Calu3 (cell line): ENCODE measurements around the gene NUFIP2. TPM values are rescaled to one million over a fixed set of nuclear protein-coding genes. Genes with fewer than 3 reads are reported as not detected.

Source experiments
- BruUV-seq: library from RNA; stranded (reverse); fragments of 400-500 nt; replicated peaks from 2 replicates; lab custom pipeline; 2021; lab: Mats Ljungman, UMichigan
- CTCF ChIA-PET: fragments of 300-600 bp; sonication (Branson Sonifier 250); formaldehyde crosslinking; loops from one replicate; lab custom pipeline; 2022; ENCODE audit warnings: antibody characterized with exemption; lab: Charles Lee
- DNase-seq: peaks from one replicate; pipeline ENCODE4 v3.0.0; 2022
- H3K27ac Mint-ChIP-seq: one replicate; pipeline ENCODE4 v1.8.0; 2022; ENCODE audit warnings: mixed read lengths; ENCODE audit not compliant: unreplicated experiment
- H3K27me3 Mint-ChIP-seq: one replicate; pipeline ENCODE4 v1.8.0; 2022; ENCODE audit warnings: mixed read lengths; ENCODE audit not compliant: unreplicated experiment
- H3K36me3 Mint-ChIP-seq: one replicate; pipeline ENCODE4 v1.8.0; 2022; ENCODE audit warnings: mild to moderate bottlenecking, moderate library complexity, mixed read lengths; ENCODE audit not compliant: insufficient read depth, unreplicated experiment
- H3K4me1 Mint-ChIP-seq: one replicate; pipeline ENCODE4 v1.8.0; 2022; ENCODE audit warnings: mild to moderate bottlenecking, low read depth, mixed read lengths; ENCODE audit not compliant: unreplicated experiment
- H3K4me3 Mint-ChIP-seq: one replicate; pipeline ENCODE4 v1.8.0; 2022; ENCODE audit warnings: mild to moderate bottlenecking, low read depth, moderate library complexity, mixed read lengths; ENCODE audit not compliant: unreplicated experiment
- H3K9me3 Mint-ChIP-seq: one replicate; pipeline ENCODE4 v1.8.0; 2022; ENCODE audit warnings: low read depth, mixed read lengths; ENCODE audit not compliant: unreplicated experiment
- intact Hi-C: fragments of 100-400 bp; cut with micrococcal nuclease; formaldehyde crosslinking; loops from one replicate; pipeline ENCODE4 v1.10.0; 2022; ENCODE audit not compliant: unreplicated experiment
- total RNA-seq: library from RNA; stranded (reverse); gene quantifications from 2 replicates; pipeline ENCODE4 v1.2.3, GENCODE V29; 2022
- TF ChIP-seq, protein P1 (sequence below): fragments of 200-600 bp; IDR thresholded peaks from one replicate; pipeline ENCODE4 v1.8.0; 2022; ENCODE audit warnings: antibody characterized with exemption; ENCODE audit not compliant: unreplicated experiment

The NUFIP2 gene
- total RNA-seq, 1 experiment from 2014 or later: 92.9 TPM

DNA sequence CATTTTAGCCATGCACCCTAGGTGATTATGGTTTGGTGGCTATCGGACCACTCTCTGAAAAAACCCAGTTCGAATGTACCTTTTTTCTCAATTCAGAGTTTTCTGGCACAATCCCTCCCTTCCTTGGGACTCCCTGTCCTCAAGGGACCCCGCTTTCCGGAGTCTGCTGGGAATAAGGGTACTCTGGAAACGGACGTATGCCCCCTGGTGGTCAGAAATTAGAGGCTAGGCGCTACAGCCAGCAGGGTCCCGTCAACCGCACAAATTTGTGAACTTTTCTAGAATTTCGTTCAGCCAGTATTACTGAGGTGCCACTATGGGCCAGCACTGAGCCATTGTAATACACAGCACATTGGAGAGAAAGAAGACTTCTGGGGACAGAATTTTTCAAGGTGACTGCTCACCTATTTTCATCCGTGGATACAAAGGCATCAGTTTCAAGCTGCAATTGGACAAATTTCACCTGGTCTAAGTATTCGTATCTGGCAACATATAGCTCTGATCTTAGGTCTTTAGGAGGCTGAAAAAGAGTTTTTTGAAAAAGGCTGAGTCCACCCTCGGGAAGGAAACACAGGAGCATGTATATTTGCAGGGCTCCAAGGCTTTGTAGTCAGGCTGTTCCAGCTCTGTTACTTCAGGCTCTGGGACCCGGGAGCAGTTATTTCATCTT lies 74.4 kb downstream of the NUFIP2 start:
- Mint-ChIP-seq H3K27ac (no peak overlapping the region), H3K27me3 (peaks cover 10% of the 10 kb centered on the region), H3K36me3 (peaks cover 4% of the 10 kb centered on the region), H3K9me3 (no peaks in the 10 kb centered on the region), H3K4me1 (peaks cover 8% of the 10 kb centered on the region), H3K4me3 (no peak overlapping the region)
- TF ChIP-seq, protein P1, sequence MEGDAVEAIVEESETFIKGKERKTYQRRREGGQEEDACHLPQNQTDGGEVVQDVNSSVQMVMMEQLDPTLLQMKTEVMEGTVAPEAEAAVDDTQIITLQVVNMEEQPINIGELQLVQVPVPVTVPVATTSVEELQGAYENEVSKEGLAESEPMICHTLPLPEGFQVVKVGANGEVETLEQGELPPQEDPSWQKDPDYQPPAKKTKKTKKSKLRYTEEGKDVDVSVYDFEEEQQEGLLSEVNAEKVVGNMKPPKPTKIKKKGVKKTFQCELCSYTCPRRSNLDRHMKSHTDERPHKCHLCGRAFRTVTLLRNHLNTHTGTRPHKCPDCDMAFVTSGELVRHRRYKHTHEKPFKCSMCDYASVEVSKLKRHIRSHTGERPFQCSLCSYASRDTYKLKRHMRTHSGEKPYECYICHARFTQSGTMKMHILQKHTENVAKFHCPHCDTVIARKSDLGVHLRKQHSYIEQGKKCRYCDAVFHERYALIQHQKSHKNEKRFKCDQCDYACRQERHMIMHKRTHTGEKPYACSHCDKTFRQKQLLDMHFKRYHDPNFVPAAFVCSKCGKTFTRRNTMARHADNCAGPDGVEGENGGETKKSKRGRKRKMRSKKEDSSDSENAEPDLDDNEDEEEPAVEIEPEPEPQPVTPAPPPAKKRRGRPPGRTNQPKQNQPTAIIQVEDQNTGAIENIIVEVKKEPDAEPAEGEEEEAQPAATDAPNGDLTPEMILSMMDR: peak; percentile 95
- CTCF ChIA-PET: interaction anchor here (0.6 to 3.5 kb wide), 8 partner anchors 16 to 254 kb away, joined by 3 to 28 read pairs (median 6); partner anchors contain the start of gene MYO18A
- intact Hi-C loops: loop anchor here (1.0 kb wide), 2 partner anchors 70 to 94 kb away; no protein-coding TSS in a partner anchor
- BruUV-seq: no TSS peak
- peak; percentile 90 for DNase-seq

DNA sequence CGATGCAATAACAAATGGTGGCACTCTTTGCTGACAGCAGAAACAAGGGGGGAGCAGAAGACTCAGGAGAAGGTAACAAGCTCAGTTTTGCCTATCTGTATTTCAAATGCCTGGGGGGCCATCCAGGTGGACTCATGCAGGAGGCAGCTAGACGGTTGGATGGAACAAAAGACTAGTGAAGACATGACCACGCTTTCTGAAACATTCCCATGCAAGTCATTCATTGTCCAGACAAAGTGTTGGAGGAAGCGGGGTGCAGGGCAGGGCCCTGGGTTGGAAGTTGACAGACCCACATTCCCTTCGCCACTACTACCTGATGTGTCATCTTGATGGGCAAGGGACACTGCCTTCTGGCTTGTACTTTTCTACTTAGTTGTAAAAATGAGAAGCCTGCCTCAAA lies 77.1 kb downstream of the NUFIP2 start:
- TF ChIP-seq, protein P1: no peak
- DNase-seq: no peak
- intact Hi-C loops: no loop called here

DNA sequence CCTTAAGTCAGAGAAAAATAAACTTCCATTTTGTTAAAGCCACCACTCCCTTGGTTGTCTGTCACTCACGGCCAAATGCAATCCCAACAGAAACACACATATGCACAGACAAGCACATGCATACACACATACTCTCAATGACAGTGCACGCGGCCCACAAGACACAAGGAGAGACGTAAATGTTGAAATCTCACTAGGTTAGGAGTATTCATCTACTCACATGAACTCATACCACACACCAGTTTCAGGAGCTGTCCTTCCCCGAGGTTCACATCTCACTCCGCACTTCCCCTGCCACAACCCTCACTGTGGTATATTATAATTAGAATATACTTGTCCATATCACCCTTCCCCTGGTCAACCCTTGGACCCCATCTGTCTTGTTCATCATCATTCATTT lies 77.8 kb downstream of the NUFIP2 start:
- no peak overlapping the region for H3K27ac Mint-ChIP-seq
- CTCF ChIA-PET: interaction anchor here (0.6 to 1.1 kb wide), 4 partner anchors 60 to 565 kb away, joined by 3 to 4 read pairs (median 3); no protein-coding TSS in a partner anchor
- no peak overlapping the region for H3K4me3 Mint-ChIP-seq
- intact Hi-C loops: no loop called here
- H3K36me3 Mint-ChIP-seq: no peaks in the 10 kb centered on the region
- BruUV-seq: no TSS peak
- TF ChIP-seq, protein P1: no peak
- no peaks in the 10 kb centered on the region for H3K9me3 Mint-ChIP-seq
- H3K4me1 Mint-ChIP-seq: peaks cover 8% of the 10 kb centered on the region
- peaks cover 10% of the 10 kb centered on the region for H3K27me3 Mint-ChIP-seq
- no peak for DNase-seq

More for the DNA sequence above, 77.1 kb downstream of the NUFIP2 start:
- Mint-ChIP-seq H3K27me3 (peaks cover 10% of the 10 kb centered on the region), H3K4me3 (no peak overlapping the region), H3K4me1 (peaks cover 8% of the 10 kb centered on the region), H3K36me3 (no peaks in the 10 kb centered on the region), H3K9me3 (no peaks in the 10 kb centered on the region), H3K27ac (no peak overlapping the region)
- CTCF ChIA-PET: interaction anchor here (0.6 to 1.1 kb wide), 3 partner anchors 60 to 93 kb away, joined by 3 to 4 read pairs (median 3); no protein-coding TSS in a partner anchor
- no TSS peak for BruUV-seq

DNA sequence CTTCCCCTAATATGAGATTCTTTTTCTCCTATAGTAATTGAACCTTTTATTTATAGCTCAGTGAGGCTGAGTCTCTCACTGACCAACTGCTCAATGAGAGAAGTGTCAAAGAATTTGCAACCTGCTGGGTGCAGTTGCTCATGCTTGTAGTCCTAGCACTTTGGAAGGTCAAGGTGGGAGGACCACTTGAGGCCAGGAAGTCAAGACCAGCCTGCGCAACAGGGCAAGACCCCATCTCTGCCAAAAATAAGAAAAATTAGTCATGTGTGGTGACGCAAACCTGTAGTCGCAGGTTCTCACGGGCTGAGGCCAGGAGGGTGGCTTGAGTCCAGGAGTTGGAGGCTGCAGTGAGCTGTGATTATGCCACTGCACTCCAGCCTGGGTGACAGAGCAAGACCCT lies 78.2 kb downstream of the NUFIP2 start:
- Mint-ChIP-seq H3K27ac (no peak overlapping the region), H3K36me3 (no peaks in the 10 kb centered on the region), H3K4me1 (peaks cover 8% of the 10 kb centered on the region), H3K4me3 (no peak overlapping the region), H3K9me3 (no peaks in the 10 kb centered on the region), H3K27me3 (peaks cover 10% of the 10 kb centered on the region)
- CTCF ChIA-PET: interaction anchor here (0.6 to 0.7 kb wide), 2 partner anchors 286 to 565 kb away, joined by 3 read pairs; no protein-coding TSS in a partner anchor
- TF ChIP-seq, protein P1: no peak
- intact Hi-C loops: no loop called here
- no TSS peak for BruUV-seq
- no peak for DNase-seq
